GM21515 (cell line): ENCODE data around the gene PAX1.

Experiments
- ATAC-seq: cut with Tn5 transposase; IDR thresholded peaks from one replicate; pipeline ENCODE4 v1.9.1; 2021; ENCODE audit not compliant: unreplicated experiment

Gene PAX1

DNA sequence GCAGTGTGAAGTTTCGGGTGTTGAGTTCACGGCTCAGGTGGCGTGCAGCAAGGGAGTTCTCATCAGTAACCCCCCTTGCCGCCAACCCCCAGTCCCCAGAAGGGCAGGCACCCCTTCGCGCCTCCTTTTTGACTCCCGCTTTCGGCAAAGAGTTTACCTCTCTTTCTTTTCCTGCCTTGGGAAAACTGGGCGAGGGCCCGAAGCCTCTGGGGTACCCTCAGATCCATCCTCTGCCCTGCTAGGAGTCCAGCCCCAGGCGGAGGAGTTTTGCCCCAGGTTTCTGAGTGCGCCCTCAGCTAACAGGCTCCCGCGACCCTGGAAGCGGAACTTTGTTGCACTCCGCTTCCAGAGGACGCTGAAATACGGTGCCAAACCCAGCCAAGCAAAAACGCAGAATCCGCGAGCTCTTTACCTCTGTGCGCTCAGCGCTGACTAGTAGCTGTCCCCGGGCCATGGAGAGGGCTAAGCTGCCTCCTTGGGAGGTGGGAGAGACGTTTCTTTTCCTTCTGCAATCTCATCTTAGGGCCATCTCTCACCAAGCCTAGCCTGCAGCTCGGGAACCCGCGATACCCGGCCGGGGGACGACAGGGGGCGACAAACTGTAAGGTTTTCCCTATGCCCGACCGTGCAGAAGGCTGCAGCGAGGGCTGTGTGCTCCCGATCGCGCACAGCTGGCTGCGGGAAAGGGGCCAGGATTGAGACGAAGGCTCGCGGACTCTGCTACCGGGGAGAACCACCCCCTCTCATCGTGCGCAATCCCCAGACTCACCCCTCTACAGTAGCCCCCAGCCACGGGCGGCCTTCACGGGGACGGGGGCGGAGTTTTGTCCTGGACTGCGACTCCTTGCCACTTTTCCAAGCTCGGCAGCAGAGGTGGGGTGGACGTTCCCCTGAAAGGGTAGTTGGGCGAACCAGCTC lies 2.7 kb upstream of the PAX1 start:
- no peak for ATAC-seq

DNA sequence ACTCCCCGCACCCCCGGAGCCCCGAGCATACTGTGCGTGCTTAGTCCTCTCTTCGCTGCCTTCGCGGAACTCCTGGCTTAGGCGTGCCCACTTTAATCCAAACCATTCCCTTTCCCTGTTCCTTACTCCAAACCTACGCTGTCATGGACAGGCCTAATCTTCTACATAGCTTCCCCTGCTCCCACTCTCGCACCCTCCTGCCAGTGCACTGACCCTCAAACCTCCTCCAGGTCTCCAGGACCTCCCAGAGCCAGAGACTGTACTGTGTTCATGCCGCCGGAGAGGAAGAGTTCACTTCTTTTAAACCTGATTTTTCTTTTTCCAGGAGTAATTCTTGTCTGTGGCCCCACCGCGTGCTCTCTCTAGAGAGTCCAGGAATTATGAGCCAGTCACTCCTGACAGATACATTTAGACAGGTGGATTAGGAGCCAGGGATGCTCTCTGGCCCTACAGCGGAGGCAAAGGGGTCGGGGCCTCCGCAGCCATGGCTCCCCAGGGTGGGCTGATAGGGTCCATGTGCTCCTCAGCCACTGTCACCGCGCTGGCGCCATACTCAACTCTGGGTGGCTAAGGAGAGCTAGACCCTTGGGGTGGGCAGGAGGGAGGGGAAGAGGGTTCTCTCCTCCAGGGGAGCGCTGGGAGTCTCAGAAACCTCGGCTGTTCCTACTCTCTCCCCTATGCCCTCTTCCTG lies 1.6 kb upstream of the PAX1 start:
- no peak for ATAC-seq

DNA sequence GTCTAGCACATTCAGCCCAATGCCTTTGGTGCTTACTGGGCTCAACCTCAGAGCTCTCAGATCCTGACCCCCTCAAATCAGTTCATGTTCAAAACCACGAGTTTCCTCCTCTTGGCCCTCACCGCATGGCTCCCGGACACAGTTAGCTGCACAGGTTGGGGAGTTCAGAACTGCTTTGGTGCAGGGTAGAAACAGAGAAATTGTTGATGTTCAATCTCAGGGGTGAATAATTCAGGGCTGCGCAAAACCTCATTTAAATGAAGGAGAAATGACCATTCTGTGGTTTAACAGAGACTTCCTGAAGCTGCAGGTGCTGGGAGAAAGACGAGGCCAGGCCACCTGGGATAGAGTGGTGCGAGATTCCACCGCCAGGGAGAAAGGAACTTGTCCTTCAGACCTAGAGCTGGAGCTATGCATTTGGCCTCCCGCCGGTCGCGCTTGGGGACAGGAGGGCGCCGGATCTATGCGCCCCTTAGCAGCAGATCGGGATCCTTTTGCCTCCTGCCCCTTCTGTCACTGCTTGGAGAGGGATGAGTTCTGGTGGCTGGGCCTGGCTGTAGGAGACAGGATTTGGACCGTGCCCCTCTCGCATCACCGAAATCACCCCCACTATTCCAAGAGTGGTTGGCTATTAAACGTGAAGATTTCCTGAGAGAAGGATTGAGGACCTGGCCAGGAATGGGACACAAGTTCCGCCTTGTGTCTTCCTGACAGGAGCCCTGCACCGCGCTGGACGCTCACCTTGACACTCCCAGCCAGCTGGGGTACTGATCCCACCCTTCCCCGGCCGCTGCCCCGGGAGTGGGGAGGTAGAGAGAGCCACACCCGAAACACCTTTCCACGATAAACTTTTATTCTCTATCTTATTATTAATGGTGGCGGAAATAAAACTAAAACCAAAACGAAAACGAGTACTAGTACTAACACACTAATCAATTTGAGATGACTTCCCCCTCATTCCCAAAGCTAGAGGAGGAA lies 767 bp upstream of the PAX1 start:
- no peak for ATAC-seq

DNA sequence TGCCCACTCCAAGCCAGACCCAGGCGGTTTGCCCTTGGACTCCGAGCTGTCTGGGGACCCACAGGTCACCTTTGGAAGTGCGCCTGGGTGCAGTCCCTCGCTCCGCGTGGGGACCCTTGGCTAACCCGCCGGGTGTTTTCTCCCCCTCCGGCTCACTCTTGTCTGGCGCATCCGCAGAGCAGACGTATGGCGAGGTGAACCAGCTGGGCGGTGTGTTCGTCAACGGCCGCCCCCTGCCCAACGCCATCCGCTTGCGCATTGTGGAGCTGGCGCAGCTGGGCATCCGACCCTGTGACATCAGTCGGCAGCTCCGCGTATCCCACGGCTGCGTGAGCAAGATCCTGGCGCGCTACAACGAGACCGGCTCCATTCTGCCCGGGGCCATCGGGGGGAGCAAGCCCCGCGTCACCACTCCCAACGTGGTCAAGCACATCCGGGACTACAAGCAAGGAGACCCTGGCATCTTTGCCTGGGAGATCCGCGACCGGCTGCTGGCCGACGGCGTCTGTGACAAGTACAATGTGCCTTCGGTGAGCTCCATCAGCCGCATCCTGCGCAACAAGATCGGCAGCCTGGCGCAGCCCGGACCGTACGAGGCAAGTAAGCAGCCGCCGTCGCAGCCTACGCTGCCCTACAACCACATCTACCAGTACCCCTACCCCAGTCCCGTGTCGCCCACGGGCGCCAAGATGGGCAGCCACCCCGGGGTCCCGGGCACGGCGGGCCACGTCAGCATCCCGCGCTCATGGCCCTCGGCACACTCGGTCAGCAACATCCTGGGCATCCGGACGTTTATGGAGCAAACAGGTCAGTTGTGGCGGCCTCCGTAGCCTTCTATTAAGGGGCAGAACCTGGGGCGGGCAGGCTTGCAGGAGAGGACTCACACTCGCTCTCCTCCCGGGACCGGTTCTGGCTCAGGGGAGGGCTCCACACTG lies 1.1 kb downstream of the PAX1 start:
- ATAC-seq = no peak

DNA sequence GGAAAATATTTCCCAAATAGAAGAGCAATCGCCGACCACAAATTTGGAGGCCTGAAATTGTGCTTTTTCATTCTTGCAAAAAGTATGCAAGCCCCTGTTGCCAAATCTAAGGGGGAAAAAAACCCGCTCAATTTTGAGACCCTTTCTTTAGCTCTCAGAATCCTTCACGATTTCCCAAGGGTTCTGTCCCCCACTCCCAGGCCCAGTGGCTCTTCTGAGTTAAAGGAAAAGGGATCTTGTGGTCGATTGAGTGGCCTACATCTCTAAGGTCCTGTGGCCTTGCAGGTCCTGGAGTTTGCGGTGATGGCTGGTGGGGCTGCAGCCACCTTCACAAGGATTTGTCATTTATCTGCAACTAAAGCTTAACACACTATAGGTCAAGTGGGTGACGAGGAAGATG lies 1.8 kb downstream of the PAX1 start:
- ATAC-seq = no peak

DNA sequence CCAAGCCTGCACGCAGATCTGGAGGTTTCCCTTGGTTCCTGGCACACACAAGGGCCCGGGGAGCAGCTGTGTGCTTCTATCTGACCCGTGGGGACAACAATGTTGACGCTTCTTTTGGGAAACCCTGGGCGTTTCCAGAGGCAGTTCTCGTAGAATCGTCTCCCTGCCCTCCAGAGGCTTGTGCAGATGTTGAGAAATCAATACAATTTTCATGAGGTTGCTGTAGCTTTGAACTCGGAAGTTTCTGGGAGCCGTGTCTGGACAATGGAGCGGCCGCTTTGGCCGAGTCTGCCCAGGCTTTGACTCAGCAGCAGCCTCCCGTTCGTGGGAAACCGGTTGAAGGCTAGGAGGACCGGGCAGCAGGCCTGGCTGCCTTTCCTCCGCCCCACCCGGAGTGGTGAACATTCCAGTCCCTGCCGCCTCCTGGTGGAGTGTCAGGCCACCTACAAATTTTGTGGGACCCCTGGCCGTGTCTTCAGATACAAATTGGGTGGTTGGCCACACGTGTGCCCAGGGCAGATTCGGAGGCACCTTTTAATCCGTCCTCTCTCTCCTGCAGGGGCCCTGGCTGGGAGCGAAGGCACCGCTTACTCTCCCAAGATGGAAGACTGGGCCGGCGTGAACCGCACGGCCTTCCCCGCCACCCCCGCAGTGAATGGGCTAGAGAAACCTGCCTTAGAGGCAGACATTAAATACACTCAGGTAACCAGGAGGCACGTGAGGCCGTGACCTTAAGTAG lies 2.7 kb downstream of the PAX1 start:
- no peak for ATAC-seq

DNA sequence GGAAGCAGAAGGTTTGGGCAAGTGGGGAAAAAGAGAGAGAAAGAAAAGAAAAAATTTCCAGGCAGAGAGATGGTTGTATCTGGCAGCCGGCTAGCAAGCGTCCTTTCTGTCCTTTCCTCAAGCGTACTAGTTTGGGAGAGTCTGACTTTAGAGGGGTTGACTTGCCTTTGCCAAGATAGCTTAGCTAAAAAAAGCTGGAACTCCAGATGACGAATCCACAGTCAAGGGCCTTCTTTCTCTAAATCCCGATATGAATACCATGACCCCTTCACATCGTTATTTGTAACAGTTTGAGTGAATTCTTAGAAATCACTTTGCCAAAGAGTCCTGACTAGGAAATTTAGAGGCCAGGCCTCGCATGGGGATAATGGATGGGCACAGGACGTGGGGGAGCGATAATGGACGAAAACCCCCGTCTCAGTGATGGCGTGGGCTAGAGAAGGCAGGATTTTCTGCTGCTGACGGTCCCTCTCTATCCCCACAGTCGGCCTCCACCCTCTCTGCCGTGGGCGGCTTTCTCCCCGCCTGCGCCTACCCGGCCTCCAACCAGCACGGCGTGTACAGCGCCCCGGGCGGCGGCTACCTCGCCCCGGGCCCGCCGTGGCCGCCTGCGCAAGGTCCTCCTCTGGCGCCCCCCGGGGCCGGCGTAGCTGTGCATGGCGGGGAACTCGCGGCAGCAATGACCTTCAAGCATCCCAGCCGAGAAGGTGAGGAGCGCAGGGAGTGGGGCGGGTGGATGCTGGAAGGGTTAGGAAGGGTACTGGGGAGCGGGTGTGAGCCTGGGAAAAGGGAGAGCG lies 3.5 kb downstream of the PAX1 start:
- ATAC-seq = no peak

DNA sequence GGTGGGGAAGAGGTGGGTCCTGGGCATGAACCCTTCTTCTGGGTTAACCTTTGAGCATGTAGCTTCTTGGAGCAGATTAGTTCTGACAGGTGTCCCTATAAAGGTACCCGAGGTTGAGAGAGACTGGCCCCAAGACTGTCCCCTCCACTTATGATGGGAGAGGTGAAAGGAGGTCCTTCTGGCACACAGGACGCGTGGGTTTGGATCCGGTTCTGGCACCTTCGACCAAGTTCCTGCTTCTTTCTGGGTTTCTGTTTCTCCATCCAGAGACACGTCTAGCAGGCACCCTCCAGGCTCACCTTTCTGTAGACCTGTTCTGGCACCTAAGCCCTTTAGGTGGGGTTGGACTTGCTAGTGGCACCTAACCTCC lies 4.1 kb downstream of the PAX1 start:
- ATAC-seq = no peak

DNA sequence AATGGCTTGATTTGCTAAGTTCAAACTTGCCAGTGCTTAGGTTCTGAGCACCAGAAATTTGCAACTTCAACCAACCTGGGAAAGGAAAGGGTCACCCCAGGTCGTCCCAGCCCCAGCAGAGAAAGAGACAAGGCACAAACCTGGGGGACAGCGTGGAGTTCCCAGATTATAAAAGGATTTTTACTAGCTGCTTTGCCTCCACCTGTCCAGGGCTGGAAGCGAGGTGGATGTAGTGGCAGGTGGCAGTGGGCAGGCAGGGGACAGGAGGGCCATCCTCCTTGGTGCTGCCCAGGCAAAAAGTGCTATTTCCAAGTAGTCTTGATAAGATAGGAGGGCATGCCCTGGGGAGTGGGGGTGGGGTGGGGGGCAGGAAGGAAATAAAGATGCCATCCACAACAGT lies 4.9 kb downstream of the PAX1 start:
- no peak for ATAC-seq

DNA sequence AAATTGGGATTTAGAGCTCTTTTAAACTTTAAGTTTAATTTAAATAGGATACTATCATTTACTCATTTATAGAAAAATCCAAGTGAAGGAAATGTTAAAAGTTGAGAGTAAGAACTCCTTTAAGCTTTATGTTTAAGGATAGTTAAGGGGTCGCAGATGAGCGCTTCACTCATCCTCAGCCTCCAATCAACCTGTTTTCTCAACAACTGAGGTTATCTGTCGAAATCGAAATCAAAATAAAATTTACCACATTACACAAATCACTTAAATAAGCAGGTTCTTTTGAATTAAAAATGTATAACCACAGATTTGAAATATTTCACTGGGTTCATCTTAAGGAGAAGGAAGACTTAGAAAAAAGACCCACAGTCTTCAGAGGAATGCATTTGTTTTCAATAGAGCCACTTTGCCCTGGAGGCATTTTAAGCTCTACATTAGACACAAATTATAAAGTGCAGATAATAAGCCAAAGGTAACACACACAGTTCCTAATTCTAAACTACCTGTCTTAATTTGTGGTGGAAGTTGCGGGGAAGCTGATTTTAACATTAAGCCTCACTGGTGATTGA lies 5.5 kb downstream of the PAX1 start:
- no peak for ATAC-seq

DNA sequence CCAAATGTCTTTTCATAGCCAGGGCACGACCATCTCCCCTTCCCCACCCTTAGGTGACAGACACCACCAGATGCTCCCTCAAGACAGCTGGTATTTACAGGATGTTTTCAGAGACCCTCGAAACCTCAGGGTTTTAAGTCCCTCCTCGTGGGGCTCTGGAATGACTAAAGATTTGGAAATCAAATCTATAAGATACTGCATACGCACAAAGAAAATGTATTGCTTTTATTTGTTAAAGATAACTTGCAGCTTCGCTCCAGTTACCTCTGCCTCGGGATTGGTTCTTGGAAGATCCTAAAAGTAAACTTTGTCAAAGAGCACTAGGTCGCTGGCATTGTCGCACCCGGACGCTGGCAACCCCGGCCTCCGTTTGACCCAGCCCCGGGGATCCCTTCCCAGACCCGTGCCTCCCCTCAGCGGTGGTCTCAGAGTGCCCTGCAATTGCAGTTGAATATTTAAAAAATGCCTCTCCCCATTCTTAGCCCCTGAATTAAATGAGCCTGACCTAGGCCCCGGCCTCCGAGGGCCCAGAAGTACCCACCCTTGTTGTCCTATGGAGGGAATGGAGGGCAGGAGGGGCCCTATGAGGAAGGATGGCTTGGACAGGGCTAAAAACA lies 7.1 kb downstream of the PAX1 start:
- no peak for ATAC-seq

DNA sequence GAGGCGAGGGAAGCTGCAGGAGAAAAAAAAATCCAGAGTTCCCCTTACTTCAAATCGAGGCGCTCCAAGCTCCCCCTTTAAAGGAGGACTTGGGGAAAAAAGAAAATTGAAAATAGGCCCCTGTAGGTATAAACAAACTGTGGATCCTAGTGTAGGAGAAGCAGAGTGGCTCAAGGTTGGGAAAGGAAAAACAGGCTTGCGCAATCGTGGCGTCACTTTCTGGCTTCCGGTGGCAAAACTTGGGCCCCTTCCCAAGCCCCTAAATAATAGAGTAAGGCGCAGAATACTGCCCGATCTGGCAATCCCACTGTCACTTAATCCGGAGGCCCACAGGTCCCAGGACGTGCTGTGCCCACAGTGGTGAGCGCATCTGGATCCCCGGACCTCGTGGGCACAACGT lies 8.0 kb downstream of the PAX1 start:
- ATAC-seq = no peak

DNA sequence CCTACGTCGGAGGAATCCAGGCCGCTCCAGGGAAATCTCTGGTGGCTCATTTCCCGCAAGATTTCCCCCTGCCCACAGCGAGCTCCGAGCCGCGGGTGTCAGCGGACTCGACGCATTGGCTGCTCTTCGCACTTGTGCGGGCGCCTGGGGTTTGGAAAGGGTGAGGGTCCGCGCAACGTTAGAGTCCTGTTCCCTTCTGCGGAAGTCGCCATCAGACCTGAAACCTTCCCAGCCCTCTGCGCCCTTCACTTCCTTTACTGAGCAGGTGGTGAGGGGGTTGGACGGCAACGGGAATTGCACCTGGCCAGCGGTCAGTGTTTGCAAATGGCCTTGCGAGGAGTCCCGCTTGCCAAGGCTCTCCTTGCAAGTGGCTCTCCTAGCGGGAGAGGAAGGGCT lies 8.4 kb downstream of the PAX1 start:
- ATAC-seq = no peak

DNA sequence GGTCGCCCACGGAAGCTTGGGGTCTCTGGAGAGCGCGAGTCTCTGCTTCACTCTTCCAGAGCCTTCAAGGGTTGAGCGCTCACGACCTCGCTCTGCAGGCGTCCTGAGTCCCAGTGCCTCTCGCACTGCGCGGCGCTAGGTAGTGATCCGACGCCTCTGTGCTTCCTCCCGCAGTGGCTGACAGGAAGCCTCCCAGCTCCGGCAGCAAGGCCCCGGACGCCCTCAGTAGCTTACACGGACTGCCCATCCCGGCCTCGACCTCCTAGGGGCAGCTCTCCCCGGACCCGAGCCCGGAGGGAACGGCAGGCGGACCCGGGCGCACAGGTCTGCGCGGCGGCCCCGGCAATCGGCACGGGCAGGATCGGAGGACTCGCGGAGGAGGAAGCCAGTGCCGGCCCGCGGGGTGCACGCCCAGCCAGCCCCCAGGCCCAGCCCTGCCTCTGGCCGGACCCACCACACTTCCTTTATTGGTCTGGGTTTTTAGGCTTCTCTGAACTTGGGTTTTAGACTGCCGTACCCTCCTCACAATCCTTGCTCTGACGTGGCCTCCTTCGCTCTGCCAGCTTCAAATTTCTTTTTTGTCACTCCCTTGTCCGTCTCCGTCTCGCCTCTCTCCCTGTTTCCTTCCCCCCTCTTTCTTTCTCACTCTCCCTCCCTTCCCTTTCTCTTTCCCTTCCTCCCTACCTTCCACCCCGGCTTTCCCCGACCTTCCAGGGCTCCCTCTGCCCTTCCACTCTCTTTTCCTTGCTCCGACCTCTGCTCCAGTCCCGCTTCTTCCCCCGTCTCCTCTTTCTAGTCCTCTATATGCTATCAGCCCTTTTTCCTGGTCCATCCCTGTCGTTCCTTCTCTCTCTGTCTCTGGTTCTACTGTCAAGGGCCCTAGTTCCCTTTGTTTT lies 9.1 kb downstream of the PAX1 start:
- no peak for ATAC-seq

DNA sequence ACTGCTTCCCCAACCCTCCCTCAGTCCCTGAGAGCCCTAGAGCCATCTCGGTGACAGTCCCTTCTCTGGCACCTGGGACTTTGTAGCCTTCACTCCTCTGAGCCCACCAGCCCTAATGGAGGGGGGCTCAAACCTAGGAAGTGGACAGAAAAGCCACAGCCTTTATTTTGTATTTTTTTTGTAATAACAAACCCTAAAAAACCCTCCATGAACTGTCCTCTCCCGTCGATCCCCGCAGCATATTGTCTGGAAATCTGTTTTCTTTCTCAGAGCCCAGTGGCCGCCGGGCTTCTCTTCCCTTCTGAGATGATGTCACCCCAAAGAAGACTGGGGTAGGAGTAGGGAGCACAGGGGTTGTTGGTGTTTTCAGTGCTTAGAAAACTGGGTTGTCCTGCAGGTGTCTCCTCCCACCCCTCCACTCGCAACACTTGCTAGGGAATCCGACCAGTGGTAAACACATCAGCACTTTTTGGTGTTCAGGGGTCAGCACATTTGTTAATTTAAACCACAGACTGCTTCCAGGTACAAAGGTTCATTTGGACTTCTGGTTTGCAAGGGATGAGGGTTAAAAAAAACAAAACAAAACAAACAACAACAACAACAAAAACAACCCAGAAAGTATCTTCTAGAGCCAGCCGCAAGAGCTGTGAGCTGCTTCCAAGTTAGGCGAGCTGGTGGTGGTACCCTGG lies 9.9 kb downstream of the PAX1 start:
- ATAC-seq = no peak

DNA sequence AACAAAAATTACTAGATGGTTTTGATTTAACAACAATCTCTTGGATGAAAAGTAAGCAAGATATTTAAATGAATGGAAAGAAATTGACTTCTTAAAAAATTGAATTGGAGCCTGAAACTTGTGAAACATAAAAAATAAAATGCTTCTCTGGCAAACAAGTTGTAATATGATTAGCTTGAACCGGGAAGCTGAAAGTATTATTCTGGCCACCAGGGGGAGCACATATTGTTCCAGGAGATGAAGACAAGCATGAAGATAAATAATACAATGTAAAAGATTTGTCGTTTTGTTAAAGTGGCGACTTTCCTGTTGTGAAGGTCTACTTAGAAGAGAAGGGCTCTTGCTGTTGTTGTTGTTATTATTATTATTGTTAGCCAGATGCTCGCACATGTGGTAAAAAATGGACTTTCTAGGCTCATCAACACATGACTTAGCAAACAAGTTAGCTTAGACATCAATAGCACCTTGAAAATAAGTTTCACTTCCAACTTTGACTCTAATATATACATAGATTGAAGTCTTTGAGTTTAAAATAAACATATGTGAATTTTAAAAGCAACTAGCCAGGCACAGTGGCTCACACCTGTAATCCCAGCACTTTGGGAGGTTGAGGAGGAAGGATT lies 14.2 kb downstream of the PAX1 start:
- no peak for ATAC-seq
